Choroid plexus epithelial cell (primary cell): Measurements from ENCODE around the gene LIN7B.
"Not testable (repeated sequence)": the region's sequence is repeated elsewhere in the genome, so short reads cannot be mapped to it uniquely, and the experiment has no call there.

Experiments used
- DNase-seq: peaks from one replicate; pipeline ENCODE4 v3.0.0-alpha.2; 2010; ENCODE audit warnings: low read depth
- H3K4me3 ChIP-seq: 2 replicates; pipeline ENCODE4 v1.5.1; 2011; ENCODE audit warnings: low read depth, mild to moderate bottlenecking, control low read depth, low read length, moderate library complexity
- TF ChIP-seq, protein P1 (sequence below): conservative IDR thresholded peaks from 2 replicates; pipeline ENCODE4 v1.5.1; 2011; ENCODE audit warnings: low read depth, mild to moderate bottlenecking, control low read depth, inconsistent platforms, low read length, moderate library complexity

Gene LIN7B

DNA sequence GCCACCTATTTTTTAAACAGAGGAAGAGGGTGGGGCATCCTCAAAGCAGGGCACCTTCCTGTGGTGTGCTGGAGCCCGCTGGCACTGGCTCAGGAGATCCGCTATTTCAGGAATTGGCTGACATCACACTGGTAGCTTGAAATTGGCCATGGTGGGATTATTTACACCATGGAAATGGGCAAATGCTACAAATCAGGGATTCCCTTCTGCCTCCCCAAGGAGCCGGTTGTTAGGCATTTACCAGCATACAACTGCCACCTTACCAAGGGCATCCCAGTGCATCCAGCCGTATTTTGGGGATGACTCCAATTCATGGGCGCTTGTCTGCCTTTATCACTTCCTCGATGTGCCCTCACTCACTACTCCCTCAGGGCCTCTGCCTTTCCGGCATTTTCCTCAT is 26.8 kb downstream of the LIN7B start:
- H3K4me3 ChIP-seq: no peak overlapping the region
- TF ChIP-seq, protein P1, sequence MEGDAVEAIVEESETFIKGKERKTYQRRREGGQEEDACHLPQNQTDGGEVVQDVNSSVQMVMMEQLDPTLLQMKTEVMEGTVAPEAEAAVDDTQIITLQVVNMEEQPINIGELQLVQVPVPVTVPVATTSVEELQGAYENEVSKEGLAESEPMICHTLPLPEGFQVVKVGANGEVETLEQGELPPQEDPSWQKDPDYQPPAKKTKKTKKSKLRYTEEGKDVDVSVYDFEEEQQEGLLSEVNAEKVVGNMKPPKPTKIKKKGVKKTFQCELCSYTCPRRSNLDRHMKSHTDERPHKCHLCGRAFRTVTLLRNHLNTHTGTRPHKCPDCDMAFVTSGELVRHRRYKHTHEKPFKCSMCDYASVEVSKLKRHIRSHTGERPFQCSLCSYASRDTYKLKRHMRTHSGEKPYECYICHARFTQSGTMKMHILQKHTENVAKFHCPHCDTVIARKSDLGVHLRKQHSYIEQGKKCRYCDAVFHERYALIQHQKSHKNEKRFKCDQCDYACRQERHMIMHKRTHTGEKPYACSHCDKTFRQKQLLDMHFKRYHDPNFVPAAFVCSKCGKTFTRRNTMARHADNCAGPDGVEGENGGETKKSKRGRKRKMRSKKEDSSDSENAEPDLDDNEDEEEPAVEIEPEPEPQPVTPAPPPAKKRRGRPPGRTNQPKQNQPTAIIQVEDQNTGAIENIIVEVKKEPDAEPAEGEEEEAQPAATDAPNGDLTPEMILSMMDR: no peak

DNA sequence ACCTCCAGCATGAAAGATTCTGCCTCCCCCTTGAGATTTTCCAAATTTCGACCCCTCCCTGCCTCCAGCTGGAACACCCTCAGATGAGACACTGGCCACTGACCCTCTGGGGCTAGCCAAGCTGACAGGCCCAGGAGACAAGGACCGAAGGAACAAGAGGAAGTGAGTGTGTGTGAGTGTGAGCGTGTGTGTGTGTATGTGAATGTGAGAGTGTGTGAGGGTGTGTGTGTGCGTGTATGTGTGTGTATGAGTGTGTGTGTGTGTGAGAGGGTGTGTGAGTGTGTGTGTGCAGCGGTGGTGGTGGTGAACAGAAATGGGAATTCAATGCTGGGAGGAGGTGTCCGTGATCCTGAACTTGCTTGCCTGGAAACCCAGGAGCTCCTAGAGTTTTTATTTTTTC is 27.2 kb downstream of the LIN7B start:
- no peak overlapping the region for H3K4me3 ChIP-seq
- TF ChIP-seq, protein P1: no peak
- DNase-seq: no peak

More for the DNA sequence above, 26.8 kb downstream of the LIN7B start:
- no peak for DNase-seq

GRCh38 chr19:49142866-49143335 is 28.7 kb downstream of the LIN7B start:
- TF ChIP-seq, protein P1: no peak
- peak; percentile 93 for DNase-seq
- peak overlapping the region; percentile 69 for H3K4me3 ChIP-seq

GRCh38 chr19:49145573-49146407 is 31.6 kb downstream of the LIN7B start:
- TF ChIP-seq, protein P1: peak; percentile 85
- DNase-seq: peak; percentile 86
- peak overlapping the region; percentile 54 for H3K4me3 ChIP-seq

DNA sequence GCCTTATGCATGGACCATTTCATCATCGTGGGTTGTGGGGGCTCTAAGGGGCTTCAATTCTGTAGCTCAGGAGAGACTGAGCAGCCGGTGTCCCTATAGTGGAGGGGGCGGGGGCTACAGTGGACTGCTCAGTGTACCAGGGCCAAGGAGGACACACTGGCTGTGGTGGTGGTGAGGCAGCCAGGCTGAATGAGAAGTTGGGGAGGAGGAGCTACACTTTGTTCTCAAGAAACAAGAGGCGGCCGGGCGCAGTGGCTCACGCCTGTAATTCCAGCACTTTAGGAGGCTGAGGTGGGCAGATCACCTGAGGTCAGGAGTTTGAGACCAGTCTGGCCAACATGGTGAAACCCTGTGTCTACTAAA is 32.2 kb downstream of the LIN7B start:
- DNase-seq, H3K4me3 ChIP-seq: not testable (repeated sequence)

DNA sequence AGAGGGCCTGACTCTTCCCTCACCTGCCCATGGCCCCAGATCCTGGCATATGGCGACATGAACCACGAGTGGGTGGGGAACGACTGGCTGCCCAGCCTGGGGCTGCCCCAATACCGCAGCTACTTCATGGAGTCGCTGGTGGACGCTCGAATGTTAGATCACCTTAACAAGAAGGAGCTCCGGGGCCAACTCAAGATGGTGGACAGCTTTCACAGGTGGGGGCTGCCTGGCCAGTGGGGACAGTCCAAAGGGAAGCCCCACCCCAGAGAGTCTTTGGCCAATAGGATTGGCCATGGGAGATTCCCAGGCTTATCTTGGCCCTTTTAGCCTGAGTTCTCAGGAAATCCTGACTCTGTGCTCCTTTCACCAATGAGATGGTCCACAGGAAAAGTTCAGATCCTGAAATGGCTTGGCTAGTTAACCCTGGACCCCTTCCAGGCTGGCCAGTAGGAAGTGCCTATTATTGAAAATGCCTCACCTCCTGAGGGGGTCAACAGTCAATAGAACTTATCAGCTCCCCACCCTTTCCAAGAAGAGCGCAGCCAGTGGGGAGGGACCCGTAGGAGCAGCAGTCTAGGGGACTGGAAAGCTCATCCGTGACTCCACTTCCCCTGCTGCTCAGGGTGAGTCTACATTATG is 34.0 kb downstream of the LIN7B start:
- TF ChIP-seq, protein P1: no peak
- DNase-seq: no peak
- H3K4me3 ChIP-seq: no peak overlapping the region

GRCh38 chr19:49148784-49149651 is 34.8 kb downstream of the LIN7B start:
- peak overlapping the region; percentile 80 for H3K4me3 ChIP-seq
- TF ChIP-seq, protein P1: no peak
- peak; percentile 96 for DNase-seq
